ENCODE results near the gene ARF1. TPM values are rescaled to one million over a fixed set of nuclear protein-coding genes. Genes with fewer than 3 reads are reported as not detected.

Gene ARF1
- total and polyA plus RNA-seq, 2 of the 13 experiments (the other 11 are each of a cell fraction or from before 2014, with no cell fraction given): 186 to 327 TPM

DNA sequence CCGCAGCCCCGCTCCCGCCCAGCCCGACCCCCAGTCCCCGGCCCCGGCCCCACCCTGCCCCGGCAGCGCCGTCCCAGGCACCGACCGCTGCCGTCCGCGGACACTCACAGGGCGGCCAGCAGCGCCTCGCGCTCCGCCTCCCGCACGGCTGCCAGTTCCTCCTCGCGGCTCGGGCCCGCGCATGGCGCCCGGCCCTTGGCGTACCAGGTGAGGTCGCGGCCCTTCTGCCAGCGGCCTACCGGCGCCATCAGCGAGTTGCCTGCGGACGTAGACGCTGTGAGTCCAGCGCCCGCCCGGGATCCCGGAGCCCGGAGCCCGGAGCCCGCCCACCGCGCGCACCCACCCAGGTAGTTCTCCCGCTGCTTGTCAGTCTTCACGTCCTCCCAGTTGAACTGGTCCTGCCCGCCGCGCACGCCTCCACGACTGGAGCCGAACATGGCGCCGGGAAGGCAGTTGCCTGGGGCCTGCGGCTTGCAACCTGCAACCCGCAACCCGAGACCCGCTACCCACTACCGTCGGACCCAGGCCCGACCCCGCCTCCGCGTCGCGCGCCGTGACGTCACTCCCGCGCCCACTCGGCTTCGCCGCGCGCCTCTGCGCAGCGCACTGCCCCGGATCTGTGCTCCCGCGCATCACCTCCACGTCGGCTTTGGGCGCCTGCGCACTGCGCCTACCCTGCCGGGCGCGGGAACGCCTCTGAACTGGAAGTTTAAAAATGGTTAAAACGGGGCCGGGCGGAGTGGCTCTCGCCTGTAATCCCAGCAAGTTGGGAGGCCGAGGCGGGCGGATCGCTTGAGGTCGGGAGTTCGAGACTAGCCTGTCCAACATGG is 20.5 kb downstream of the ARF1 start, which contains the start of gene C1orf35 (continued):
- TF ChIP-seq, protein P1, sequence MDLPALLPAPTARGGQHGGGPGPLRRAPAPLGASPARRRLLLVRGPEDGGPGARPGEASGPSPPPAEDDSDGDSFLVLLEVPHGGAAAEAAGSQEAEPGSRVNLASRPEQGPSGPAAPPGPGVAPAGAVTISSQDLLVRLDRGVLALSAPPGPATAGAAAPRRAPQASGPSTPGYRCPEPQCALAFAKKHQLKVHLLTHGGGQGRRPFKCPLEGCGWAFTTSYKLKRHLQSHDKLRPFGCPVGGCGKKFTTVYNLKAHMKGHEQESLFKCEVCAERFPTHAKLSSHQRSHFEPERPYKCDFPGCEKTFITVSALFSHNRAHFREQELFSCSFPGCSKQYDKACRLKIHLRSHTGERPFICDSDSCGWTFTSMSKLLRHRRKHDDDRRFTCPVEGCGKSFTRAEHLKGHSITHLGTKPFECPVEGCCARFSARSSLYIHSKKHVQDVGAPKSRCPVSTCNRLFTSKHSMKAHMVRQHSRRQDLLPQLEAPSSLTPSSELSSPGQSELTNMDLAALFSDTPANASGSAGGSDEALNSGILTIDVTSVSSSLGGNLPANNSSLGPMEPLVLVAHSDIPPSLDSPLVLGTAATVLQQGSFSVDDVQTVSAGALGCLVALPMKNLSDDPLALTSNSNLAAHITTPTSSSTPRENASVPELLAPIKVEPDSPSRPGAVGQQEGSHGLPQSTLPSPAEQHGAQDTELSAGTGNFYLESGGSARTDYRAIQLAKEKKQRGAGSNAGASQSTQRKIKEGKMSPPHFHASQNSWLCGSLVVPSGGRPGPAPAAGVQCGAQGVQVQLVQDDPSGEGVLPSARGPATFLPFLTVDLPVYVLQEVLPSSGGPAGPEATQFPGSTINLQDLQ (CRISPR knock-in tag; IDR thresholded peaks at IDR 0.05): no peak
- TF ChIP-seq, protein P2, sequence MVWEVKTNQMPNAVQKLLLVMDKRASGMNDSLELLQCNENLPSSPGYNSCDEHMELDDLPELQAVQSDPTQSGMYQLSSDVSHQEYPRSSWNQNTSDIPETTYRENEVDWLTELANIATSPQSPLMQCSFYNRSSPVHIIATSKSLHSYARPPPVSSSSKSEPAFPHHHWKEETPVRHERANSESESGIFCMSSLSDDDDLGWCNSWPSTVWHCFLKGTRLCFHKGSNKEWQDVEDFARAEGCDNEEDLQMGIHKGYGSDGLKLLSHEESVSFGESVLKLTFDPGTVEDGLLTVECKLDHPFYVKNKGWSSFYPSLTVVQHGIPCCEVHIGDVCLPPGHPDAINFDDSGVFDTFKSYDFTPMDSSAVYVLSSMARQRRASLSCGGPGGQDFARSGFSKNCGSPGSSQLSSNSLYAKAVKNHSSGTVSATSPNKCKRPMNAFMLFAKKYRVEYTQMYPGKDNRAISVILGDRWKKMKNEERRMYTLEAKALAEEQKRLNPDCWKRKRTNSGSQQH (CRISPR knock-in tag; IDR thresholded peaks at IDR 0.05; ENCODE audit: low read depth): no peak
- TF ChIP-seq, protein P3, sequence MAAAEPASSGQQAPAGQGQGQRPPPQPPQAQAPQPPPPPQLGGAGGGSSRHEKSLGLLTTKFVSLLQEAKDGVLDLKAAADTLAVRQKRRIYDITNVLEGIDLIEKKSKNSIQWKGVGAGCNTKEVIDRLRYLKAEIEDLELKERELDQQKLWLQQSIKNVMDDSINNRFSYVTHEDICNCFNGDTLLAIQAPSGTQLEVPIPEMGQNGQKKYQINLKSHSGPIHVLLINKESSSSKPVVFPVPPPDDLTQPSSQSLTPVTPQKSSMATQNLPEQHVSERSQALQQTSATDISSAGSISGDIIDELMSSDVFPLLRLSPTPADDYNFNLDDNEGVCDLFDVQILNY (CRISPR knock-in tag; conservative IDR thresholded peaks at IDR 0.05): peak; percentile 94
- TF ChIP-seq, protein P4, sequence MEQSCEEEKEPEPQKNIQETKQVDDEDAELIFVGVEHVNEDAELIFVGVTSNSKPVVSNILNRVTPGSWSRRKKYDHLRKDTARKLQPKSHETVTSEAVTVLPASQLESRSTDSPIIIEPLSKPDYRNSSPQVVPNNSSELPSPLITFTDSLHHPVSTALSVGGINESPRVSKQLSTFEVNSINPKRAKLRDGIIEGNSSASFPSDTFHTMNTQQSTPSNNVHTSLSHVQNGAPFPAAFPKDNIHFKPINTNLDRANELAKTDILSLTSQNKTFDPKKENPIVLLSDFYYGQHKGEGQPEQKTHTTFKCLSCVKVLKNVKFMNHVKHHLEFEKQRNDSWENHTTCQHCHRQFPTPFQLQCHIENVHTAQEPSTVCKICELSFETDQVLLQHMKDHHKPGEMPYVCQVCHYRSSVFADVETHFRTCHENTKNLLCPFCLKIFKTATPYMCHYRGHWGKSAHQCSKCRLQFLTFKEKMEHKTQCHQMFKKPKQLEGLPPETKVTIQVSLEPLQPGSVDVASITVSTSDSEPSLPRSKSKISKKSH (CRISPR knock-in tag; IDR thresholded peaks at IDR 0.05; ENCODE audit: borderline replicate concordance): peak; percentile 55; the same call in 1 of the 2 replicates
- TF ChIP-seq THAP11 (CRISPR knock-in tag; IDR thresholded peaks at IDR 0.05) (peak; percentile 94), PHF21A (CRISPR knock-in tag; IDR thresholded peaks at IDR 0.05) (peak; percentile 53; the same call in 1 of the 2 replicates), ZBTB38 (CRISPR knock-in tag; IDR thresholded peaks at IDR 0.05) (peak; percentile 93), ZC3H4 (CRISPR knock-in tag; IDR thresholded peaks at IDR 0.05; ENCODE audit: borderline replicate concordance) (no peak), HMG20A (CRISPR knock-in tag; IDR thresholded peaks at IDR 0.05; ENCODE audit: borderline replicate concordance) (no peak), NFKBIZ (CRISPR knock-in tag; IDR thresholded peaks at IDR 0.05) (0 out of 2 replicates have a peak, but pooled peaks have one; percentile 66), ZBTB37 (CRISPR knock-in tag; IDR thresholded peaks at IDR 0.05) (no peak), ETV6 (CRISPR knock-in tag; conservative IDR thresholded peaks at IDR 0.05) (peak; percentile 84), ZSCAN22 (CRISPR knock-in tag; IDR thresholded peaks at IDR 0.05) (0 out of 2 replicates have a peak, but pooled peaks have one; percentile 66), FOXM1 (CRISPR knock-in tag; IDR thresholded peaks at IDR 0.05) (no peak), ZNF780A (CRISPR knock-in tag; IDR thresholded peaks at IDR 0.05) (0 out of 2 replicates have a peak, but pooled peaks have one; percentile 78), MIER2 (CRISPR knock-in tag; IDR thresholded peaks at IDR 0.05) (no peak), MAFG (CRISPR knock-in tag; IDR thresholded peaks at IDR 0.05) (no peak), ATF3 (CRISPR knock-in tag; IDR thresholded peaks at IDR 0.05) (peak; percentile 41; the same call in 1 of the 2 replicates)
- TF ChIP-seq, protein P5, sequence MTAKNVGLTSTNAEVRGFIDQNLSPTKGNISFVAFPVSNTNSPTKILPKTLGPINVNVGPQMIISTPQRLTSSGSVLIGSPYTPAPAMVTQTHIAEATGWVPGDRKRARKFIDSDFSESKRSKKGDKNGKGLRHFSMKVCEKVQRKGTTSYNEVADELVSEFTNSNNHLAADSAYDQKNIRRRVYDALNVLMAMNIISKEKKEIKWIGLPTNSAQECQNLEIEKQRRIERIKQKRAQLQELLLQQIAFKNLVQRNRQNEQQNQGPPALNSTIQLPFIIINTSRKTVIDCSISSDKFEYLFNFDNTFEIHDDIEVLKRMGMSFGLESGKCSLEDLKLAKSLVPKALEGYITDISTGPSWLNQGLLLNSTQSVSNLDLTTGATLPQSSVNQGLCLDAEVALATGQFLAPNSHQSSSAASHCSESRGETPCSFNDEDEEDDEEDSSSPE (CRISPR knock-in tag; IDR thresholded peaks at IDR 0.05): peak; percentile 98
